PC-9 (cell line): ENCODE data around the gene CENPM. TPM values are rescaled to one million over a fixed set of nuclear protein-coding genes. Genes with fewer than 3 reads are reported as not detected.

Experiments used
- BruUV-seq: library from RNA; stranded (reverse); fragments of 400-500 nt; replicated peaks from 2 replicates; lab custom pipeline; 2021; lab: Mats Ljungman, UMichigan
- CTCF ChIA-PET: fragments of 300-600 bp; sonication (Branson Sonifier 250); formaldehyde crosslinking; loops from one replicate; lab custom pipeline; 2022; ENCODE audit warnings: antibody characterized with exemption; lab: Charles Lee
- POLR2A ChIA-PET: fragments of 300-600 bp; sonication (Branson Sonifier 250); formaldehyde crosslinking; loops from one replicate; lab custom pipeline; 2022; ENCODE audit warnings: antibody characterized with exemption; ENCODE audit not compliant: unreplicated experiment; lab: Charles Lee
- DNase-seq, 2 experiments: peaks; one replicate each; pipeline versions ENCODE4 v3.0.0 to v3.0.0-alpha.2; 2015 to 2022; ENCODE audit warnings: mixed read lengths in 1 of 2
- H2AFZ ChIP-seq: fragments of 200-600 bp; sonication (generic); 2 replicates; pipeline ENCODE4 v1.8.1; 2017; ENCODE audit warnings: antibody characterized with exemption
- H3F3A ChIP-seq: fragments of 200-600 bp; sonication (generic); 2 replicates; pipeline ENCODE4 v1.8.1; 2017; ENCODE audit warnings: antibody characterized with exemption, mild to moderate bottlenecking, low read depth; ENCODE audit not compliant: insufficient read depth
- H3K27ac ChIP-seq: fragments of 200-600 bp; sonication (generic); 2 replicates; pipeline ENCODE4 v1.6.1; 2016; ENCODE audit warnings: mixed run types
- H3K27me3 ChIP-seq: fragments of 200-600 bp; sonication (generic); 2 replicates; pipeline ENCODE4 v1.6.1; 2016; ENCODE audit warnings: low read depth, mixed run types; ENCODE audit not compliant: insufficient read depth
- H3K36me3 ChIP-seq: fragments of 200-600 bp; sonication (generic); 2 replicates; pipeline ENCODE4 v1.6.1; 2016; ENCODE audit warnings: low read depth, mixed run types
- H3K4me1 ChIP-seq: fragments of 200-600 bp; sonication (generic); replicated peaks from 2 replicates; pipeline ENCODE4 v1.6.1; 2016; ENCODE audit warnings: mixed run types; ENCODE audit not compliant: insufficient read depth
- H3K4me2 ChIP-seq: fragments of 200-600 bp; sonication (generic); 2 replicates; pipeline ENCODE4 v1.6.1; 2017; ENCODE audit warnings: mixed run types
- H3K4me3 ChIP-seq: fragments of 200-600 bp; sonication (generic); 2 replicates; pipeline ENCODE4 v1.6.1; 2016; ENCODE audit warnings: mixed run types
- H3K79me2 ChIP-seq: fragments of 200-600 bp; sonication (generic); 2 replicates; pipeline ENCODE4 v1.6.1; 2017; ENCODE audit warnings: low read depth, mixed run types
- H3K9me2 ChIP-seq: fragments of 200-600 bp; sonication (generic); 2 replicates; pipeline ENCODE4 v1.8.1; 2017; ENCODE audit warnings: mild to moderate bottlenecking; ENCODE audit not compliant: insufficient read depth
- H3K9me3 ChIP-seq: fragments of 200-600 bp; sonication (generic); 2 replicates; pipeline ENCODE4 v1.8.1; 2016; ENCODE audit warnings: low read depth; ENCODE audit not compliant: insufficient read depth
- H4K20me1 ChIP-seq: fragments of 200-600 bp; sonication (generic); 2 replicates; pipeline ENCODE4 v1.8.1; 2017; ENCODE audit not compliant: insufficient read depth
- CTCF ChIP-seq: fragments of 200-600 bp; sonication (generic); conservative IDR thresholded peaks from 2 replicates; pipeline ENCODE4 v1.6.1; 2017; ENCODE audit warnings: mixed run types, antibody characterized with exemption, mild to moderate bottlenecking, moderate library complexity
- EZH2 ChIP-seq: fragments of 200-600 bp; sonication (generic); IDR thresholded peaks from 2 replicates; pipeline ENCODE4 v1.8.0; 2017; ENCODE audit warnings: antibody characterized with exemption, low read depth
- intact Hi-C: fragments of 100-400 bp; cut with micrococcal nuclease; formaldehyde crosslinking; loops from one replicate; pipeline ENCODE4 v1.10.0; 2022; ENCODE audit not compliant: unreplicated experiment
- total RNA-seq: library from RNA; stranded (reverse); gene quantifications from 2 replicates; pipeline ENCODE4 v1.2.3, GENCODE V29; 2021

CENPM gene
- total RNA-seq, 1 experiment from 2014 or later, result 42.0 TPM

- no peak overlapping the region for H3K4me2 ChIP-seq
- H2AFZ ChIP-seq, result no peak overlapping the region
- H3K9me2 ChIP-seq, result no peaks in the 10 kb centered on the region
- no peak for DNase-seq
- H3K36me3 ChIP-seq, result no peaks in the 10 kb centered on the region
- intact Hi-C loops, result no loop called here
- ChIA-PET POLR2A (no interaction called here), CTCF (interaction anchor here (0.6 kb wide), 1 partner anchor 158 kb away, joined by 3 read pairs; no protein-coding TSS in a partner anchor)
- BruUV-seq, result no TSS peak
- no peaks in the 10 kb centered on the region for H3K79me2 ChIP-seq
- TF ChIP-seq EZH2 (no peak), CTCF (no peak)
- peaks cover 9% of the 10 kb centered on the region; the same call in 1 of the 2 replicates for H3K27me3 ChIP-seq
- no peaks in the 10 kb centered on the region for H3K9me3 ChIP-seq
- H3K4me1 ChIP-seq, result 0 out of 2 replicates have a peak, but pooled peaks cover 7% of the 10 kb centered on the region
- H3F3A ChIP-seq, result peaks cover 23% of the 10 kb centered on the region; the same call in 1 of the 2 replicates
- H4K20me1 ChIP-seq, result peaks cover 4% of the 10 kb centered on the region; the same call in 1 of the 2 replicates
- H3K27ac ChIP-seq, result no peak overlapping the region
- no peak overlapping the region for H3K4me3 ChIP-seq
Measured at GRCh38 chr22:41911001-41911611, 35.8 kb downstream of the CENPM start.

GRCh38 chr22:41910050-41911000 lies 36.6 kb downstream of the CENPM start:
- H3F3A ChIP-seq, result peaks cover 19% of the 10 kb centered on the region; the same call in 1 of the 2 replicates
- TF ChIP-seq CTCF, result no peak
- TF ChIP-seq EZH2, result no peak
- BruUV-seq, result no TSS peak
- no peaks in the 10 kb centered on the region for H3K9me2 ChIP-seq
- H3K4me1 ChIP-seq, result 0 out of 2 replicates have a peak, but pooled peaks cover 7% of the 10 kb centered on the region
- peaks cover 3% of the 10 kb centered on the region; the same call in 1 of the 2 replicates for H3K27me3 ChIP-seq
- no peaks in the 10 kb centered on the region for H3K79me2 ChIP-seq
- H4K20me1 ChIP-seq, result peaks cover 8% of the 10 kb centered on the region; the same call in 1 of the 2 replicates
- no peaks in the 10 kb centered on the region for H3K9me3 ChIP-seq
- no peak overlapping the region for H3K4me2 ChIP-seq
- CTCF ChIA-PET, result no interaction called here
- H3K4me3 ChIP-seq, result no peak overlapping the region
- intact Hi-C loops, result no loop called here
- DNase-seq, result peak in 1 of 2 experiments; percentile 28
- H3K27ac ChIP-seq, result no peak overlapping the region
- no peak overlapping the region for H2AFZ ChIP-seq
- H3K36me3 ChIP-seq, result no peaks in the 10 kb centered on the region
- POLR2A ChIA-PET, result no interaction called here

GRCh38 chr22:41909310-41910049 lies 37.5 kb downstream of the CENPM start:
- intact Hi-C loops, result no loop called here
- TF ChIP-seq EZH2 (no peak), CTCF (no peak)
- Histone ChIP-seq H3K27me3 (no peaks in the 10 kb centered on the region), H3K36me3 (no peaks in the 10 kb centered on the region), H3K4me3 (no peak overlapping the region), H3K79me2 (no peaks in the 10 kb centered on the region), H4K20me1 (peaks cover 12% of the 10 kb centered on the region; the same call in 1 of the 2 replicates), H3F3A (peaks cover 19% of the 10 kb centered on the region; the same call in 1 of the 2 replicates), H3K27ac (no peak overlapping the region), H2AFZ (no peak overlapping the region), H3K4me1 (0 out of 2 replicates have a peak, but pooled peaks cover 7% of the 10 kb centered on the region), H3K9me3 (no peaks in the 10 kb centered on the region), H3K4me2 (no peak overlapping the region), H3K9me2 (no peaks in the 10 kb centered on the region)
- ChIA-PET POLR2A (no interaction called here), CTCF (no interaction called here)
- no peak for DNase-seq
- BruUV-seq, result no TSS peak
